ENCODE data around the gene MFAP2.

DNA sequence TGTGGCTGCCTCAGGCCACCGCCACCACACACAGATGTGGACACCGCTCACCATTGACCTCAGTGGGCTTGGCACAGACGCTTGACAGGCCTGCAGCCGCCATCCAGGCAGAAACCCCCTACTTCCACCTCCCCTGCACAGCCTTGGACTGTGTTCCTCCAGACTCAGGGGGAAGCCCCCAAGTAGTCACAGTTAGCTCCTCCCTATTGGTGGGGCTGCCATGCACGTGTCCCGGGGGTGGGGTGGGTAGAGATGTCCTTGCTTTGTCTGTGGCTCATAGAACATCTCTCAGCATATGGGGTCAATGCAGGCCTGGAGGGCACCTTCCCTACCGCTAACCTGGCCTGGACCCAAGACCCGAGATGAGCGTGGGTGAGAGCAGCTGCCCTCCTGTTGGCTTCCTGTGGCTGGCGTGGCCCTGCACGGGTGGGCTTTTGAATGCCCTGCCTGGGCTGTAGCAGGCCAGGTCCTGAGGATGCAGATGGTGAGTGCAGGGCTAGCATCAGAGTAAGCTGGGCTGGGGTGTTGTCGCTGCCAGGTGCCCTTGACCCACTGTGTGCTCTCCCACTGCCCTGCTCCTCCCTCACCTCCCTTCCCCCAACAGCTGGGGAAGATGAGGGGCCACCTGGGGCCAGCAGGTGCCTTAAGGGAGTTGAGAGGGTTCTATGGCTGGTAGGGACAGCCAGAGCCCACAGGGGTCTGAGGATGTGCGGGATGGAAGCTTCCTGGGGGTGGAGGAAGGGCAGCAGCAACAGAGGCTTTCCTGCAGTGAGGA, 52.5 kb downstream of the MFAP2 start:
- TF ChIP-seq, protein P1, sequence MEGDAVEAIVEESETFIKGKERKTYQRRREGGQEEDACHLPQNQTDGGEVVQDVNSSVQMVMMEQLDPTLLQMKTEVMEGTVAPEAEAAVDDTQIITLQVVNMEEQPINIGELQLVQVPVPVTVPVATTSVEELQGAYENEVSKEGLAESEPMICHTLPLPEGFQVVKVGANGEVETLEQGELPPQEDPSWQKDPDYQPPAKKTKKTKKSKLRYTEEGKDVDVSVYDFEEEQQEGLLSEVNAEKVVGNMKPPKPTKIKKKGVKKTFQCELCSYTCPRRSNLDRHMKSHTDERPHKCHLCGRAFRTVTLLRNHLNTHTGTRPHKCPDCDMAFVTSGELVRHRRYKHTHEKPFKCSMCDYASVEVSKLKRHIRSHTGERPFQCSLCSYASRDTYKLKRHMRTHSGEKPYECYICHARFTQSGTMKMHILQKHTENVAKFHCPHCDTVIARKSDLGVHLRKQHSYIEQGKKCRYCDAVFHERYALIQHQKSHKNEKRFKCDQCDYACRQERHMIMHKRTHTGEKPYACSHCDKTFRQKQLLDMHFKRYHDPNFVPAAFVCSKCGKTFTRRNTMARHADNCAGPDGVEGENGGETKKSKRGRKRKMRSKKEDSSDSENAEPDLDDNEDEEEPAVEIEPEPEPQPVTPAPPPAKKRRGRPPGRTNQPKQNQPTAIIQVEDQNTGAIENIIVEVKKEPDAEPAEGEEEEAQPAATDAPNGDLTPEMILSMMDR (IDR thresholded peaks at IDR 0.05; ENCODE audit: control extremely low read depth in 1 of 3, insufficient read depth in 1 of 3, low read depth in 1 of 3, low read length in 3 of 3), result no peak
- no peak for TF ChIP-seq EZH2 (IDR thresholded peaks at IDR 0.05; ENCODE audit: low read depth, low read length, severe bottlenecking)
- no peak for TF ChIP-seq SRF (IDR thresholded peaks at IDR 0.05; ENCODE audit: low read depth, low read length)
